Esophagus squamous epithelium (tissue), 5 donors: ENCODE results near the gene DMBX1. TPM values are rescaled to one million over a fixed set of nuclear protein-coding genes. Genes with fewer than 3 reads are reported as not detected.

Source experiments
- DNase-seq: peaks from one replicate; lab custom pipeline; 2025; lab: John Stamatoyannopoulos, UW
- H3K27ac ChIP-seq, 4 donors: fragments of 200-600 bp; sonication (generic); one replicate each; pipeline ENCODE4 v1.5.1; 2016 to 2019; ENCODE audit warnings: mild to moderate bottlenecking in 1 of 4
- H3K27me3 ChIP-seq, 4 donors: fragments of 200-600 bp; sonication (generic); 1 replicate in 3 of 4; 2 replicates in 1 of 4; pipeline versions ENCODE4 v1.5.1 to v1.6.0; 2017 to 2021; ENCODE audit warnings: antibody characterized with exemption in 1 of 4
- H3K36me3 ChIP-seq, 3 donors: fragments of 200-600 bp; sonication (generic); one replicate each; pipeline ENCODE4 v1.5.1; 2016 to 2019
- H3K4me1 ChIP-seq, 3 donors: fragments of 200-600 bp; sonication (generic); one replicate each; pipeline ENCODE4 v1.5.1; 2017 to 2019
- H3K4me3 ChIP-seq, 4 donors: fragments of 200-600 bp; sonication (generic); 1 replicate in 3 of 4; 2 replicates in 1 of 4; pipeline ENCODE4 v1.5.1; 2016 to 2019; ENCODE audit warnings: mild to moderate bottlenecking in 2 of 4, moderate library complexity in 1 of 4
- H3K9me3 ChIP-seq, 3 donors: fragments of 200-600 bp; sonication (generic); one replicate each; pipeline ENCODE4 v1.5.1; 2016 to 2019
- POLR2A ChIP-seq, 4 donors: fragments of 450-650 bp; IDR thresholded peaks; one replicate each; pipeline ENCODE4 v1.6.1; 2017; ENCODE audit warnings: antibody characterized with exemption in 4 of 4, mild to moderate bottlenecking in 4 of 4, moderate library complexity in 3 of 4
- WGBS, 2 donors: methylation state at CpG; one replicate each; pipeline ENCODE4 v1.1.5; 2018; 5-methylcytosine and 5-hydroxymethylcytosine counted together
- intact Hi-C: fragments of 100-400 bp; cut with DNase I; formaldehyde crosslinking; loops from one replicate; pipeline ENCODE4 v1.15.0; 2022
- total RNA-seq, 4 donors: library from RNA; depleted of rRNA; stranded (reverse); fragments of >200 nt; gene quantifications; one replicate each; pipeline ENCODE4 v1.1.0, GENCODE V29; 2016
- TF ChIP-seq, protein P1 (sequence below), 6 experiments: fragments of 450-650 bp in 4 of 6; fragments of 200-600 bp in 2 of 6; sonication (generic) in 2 of 6; IDR thresholded peaks; one replicate each; pipeline ENCODE4 v1.5.1; 2016 to 2019; ENCODE audit warnings: antibody characterized with exemption in 6 of 6, mild to moderate bottlenecking in 4 of 6, moderate library complexity in 4 of 6
- donor health status: DM: yes; HTN: yes; CAD: no.

The DMBX1 gene
- total RNA-seq, 4 donors from 2014 or later: not detected

GRCh38 chr1:46486432-46487015, 3.1 kb upstream of the DMBX1 start:
- Histone ChIP-seq H3K9me3 (no peaks in the 10 kb centered on the region), H3K4me3 (no peak overlapping the region), H3K27ac (no peak overlapping the region), H3K36me3 (no peaks in the 10 kb centered on the region), H3K4me1 (peaks cover 22 to 34% (median 23%) of the 10 kb centered on the region in 3 donors), H3K27me3 (peaks cover 31 to 99% (median 46%) of the 10 kb centered on the region in 4 donors)
- DNase-seq: no peak
- TF ChIP-seq, protein P1, sequence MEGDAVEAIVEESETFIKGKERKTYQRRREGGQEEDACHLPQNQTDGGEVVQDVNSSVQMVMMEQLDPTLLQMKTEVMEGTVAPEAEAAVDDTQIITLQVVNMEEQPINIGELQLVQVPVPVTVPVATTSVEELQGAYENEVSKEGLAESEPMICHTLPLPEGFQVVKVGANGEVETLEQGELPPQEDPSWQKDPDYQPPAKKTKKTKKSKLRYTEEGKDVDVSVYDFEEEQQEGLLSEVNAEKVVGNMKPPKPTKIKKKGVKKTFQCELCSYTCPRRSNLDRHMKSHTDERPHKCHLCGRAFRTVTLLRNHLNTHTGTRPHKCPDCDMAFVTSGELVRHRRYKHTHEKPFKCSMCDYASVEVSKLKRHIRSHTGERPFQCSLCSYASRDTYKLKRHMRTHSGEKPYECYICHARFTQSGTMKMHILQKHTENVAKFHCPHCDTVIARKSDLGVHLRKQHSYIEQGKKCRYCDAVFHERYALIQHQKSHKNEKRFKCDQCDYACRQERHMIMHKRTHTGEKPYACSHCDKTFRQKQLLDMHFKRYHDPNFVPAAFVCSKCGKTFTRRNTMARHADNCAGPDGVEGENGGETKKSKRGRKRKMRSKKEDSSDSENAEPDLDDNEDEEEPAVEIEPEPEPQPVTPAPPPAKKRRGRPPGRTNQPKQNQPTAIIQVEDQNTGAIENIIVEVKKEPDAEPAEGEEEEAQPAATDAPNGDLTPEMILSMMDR (IDR thresholded peaks at IDR 0.05): no peak
- TF ChIP-seq POLR2A (IDR thresholded peaks at IDR 0.05): no peak
- intact Hi-C loops: no loop called here
- WGBS, 2 donors: 75 to 77% methylated on average over 8 of the region's 8 CpGs

DNA sequence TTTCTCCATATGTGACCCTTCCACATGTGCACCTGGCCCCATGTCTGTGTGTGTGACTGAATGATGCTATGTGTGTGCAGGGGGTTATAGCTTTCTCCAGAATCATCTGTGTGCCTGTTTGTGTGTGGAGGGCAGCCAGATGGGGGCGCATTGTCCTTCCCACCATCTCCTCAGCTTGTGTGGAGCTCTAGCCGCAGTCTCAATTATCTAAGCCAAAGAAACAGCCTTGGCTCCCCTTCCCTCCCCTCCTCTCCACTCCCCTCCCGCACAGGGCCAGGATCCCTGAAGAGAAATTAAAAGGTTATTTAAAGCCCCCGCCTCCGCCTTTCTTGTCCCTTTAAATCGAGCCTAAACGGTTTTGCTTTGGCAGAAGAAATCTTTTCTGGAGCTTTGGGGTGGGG, 1.8 kb upstream of the DMBX1 start:
- no peak overlapping the region for H3K27ac ChIP-seq
- no peaks in the 10 kb centered on the region for H3K36me3 ChIP-seq
- H3K4me1 ChIP-seq: peaks cover 22 to 34% (median 23%) of the 10 kb centered on the region in 3 donors
- H3K4me3 ChIP-seq: no peak overlapping the region
- TF ChIP-seq, protein P1 (IDR thresholded peaks at IDR 0.05): no peak
- no peak for TF ChIP-seq POLR2A (IDR thresholded peaks at IDR 0.05)
- intact Hi-C loops: no loop called here
- no peaks in the 10 kb centered on the region for H3K9me3 ChIP-seq
- no peak for DNase-seq
- WGBS, 2 donors: 44 to 49% methylated on average over 6 to 7 of the region's 7 CpGs
- peaks cover 37 to 100% (median 55%) of the 10 kb centered on the region in 4 donors for H3K27me3 ChIP-seq

- no peak for DNase-seq
- Histone ChIP-seq H3K36me3 (no peaks in the 10 kb centered on the region), H3K9me3 (no peaks in the 10 kb centered on the region), H3K4me3 (peak overlapping the region in 2 of 4 donors; percentile 37 to 62), H3K4me1 (peaks cover 22 to 34% (median 23%) of the 10 kb centered on the region in 3 donors), H3K27me3 (peaks cover 37 to 100% (median 55%) of the 10 kb centered on the region in 4 donors), H3K27ac (no peak overlapping the region)
- TF ChIP-seq, protein P1 (IDR thresholded peaks at IDR 0.05): no peak
- TF ChIP-seq POLR2A (IDR thresholded peaks at IDR 0.05): no peak
- WGBS, 2 donors: 37 to 38% methylated on average over 8 to 10 of the region's 24 CpGs
- intact Hi-C loops: no loop called here
Observed at GRCh38 chr1:46488343-46489168, 1.1 kb upstream of the DMBX1 start.

GRCh38 chr1:46489169-46489637, 433 bp upstream of the DMBX1 start:
- peaks cover 22 to 34% (median 23%) of the 10 kb centered on the region in 3 donors for H3K4me1 ChIP-seq
- no peak for TF ChIP-seq POLR2A (IDR thresholded peaks at IDR 0.05)
- TF ChIP-seq, protein P1 (IDR thresholded peaks at IDR 0.05): no peak
- no peak for DNase-seq
- H3K27ac ChIP-seq: no peak overlapping the region
- WGBS, 2 donors: 3 to 7% methylated on average over 6 to 19 of the region's 35 CpGs
- H3K4me3 ChIP-seq: peak overlapping the region; percentile 23 to 62 (median 33)
- intact Hi-C loops: no loop called here
- peaks cover 37 to 100% (median 56%) of the 10 kb centered on the region in 4 donors for H3K27me3 ChIP-seq
- no peaks in the 10 kb centered on the region for H3K36me3 ChIP-seq
- no peaks in the 10 kb centered on the region for H3K9me3 ChIP-seq

DNA sequence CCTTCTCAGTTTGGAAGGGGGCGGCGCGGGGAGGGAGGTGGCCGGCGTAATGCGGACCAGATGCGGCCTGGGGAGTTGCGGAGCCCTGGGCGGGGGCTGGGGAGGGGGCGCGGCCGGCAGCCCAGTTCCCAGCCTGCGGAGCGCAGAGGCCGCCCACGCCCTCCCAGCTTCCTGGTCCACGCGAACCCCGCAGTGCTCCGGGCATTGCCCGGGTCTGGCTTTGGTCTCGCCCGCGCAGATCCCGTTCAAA, 695 bp downstream of the DMBX1 start:
- H3K27me3 ChIP-seq: peaks cover 37 to 100% (median 55%) of the 10 kb centered on the region in 4 donors
- no peak for TF ChIP-seq POLR2A (IDR thresholded peaks at IDR 0.05)
- TF ChIP-seq, protein P1 (IDR thresholded peaks at IDR 0.05): no peak
- peaks cover 22 to 33% (median 23%) of the 10 kb centered on the region in 3 donors for H3K4me1 ChIP-seq
- 3% methylated on average over 6 of the region's 25 CpGs; no CpG with 5 or more reads in 1 of the 2 donors for WGBS, 2 donors
- H3K9me3 ChIP-seq: no peaks in the 10 kb centered on the region
- H3K4me3 ChIP-seq: peak overlapping the region in 3 of 4 donors; percentile 29 to 62 (median 37)
- H3K27ac ChIP-seq: no peak overlapping the region
- DNase-seq: no peak
- intact Hi-C loops: no loop called here
- no peaks in the 10 kb centered on the region for H3K36me3 ChIP-seq
